GM12874 (cell line): ENCODE measurements around the gene CASP6.

ENCODE experiments used
- TF ChIP-seq, protein P1 (sequence below): IDR thresholded peaks from 2 replicates; pipeline ENCODE4 v1.5.1; 2011; ENCODE audit warnings: low read depth, mild to moderate bottlenecking, control low read depth, low read length, moderate library complexity; ENCODE audit not compliant: insufficient read depth

Gene CASP6

DNA sequence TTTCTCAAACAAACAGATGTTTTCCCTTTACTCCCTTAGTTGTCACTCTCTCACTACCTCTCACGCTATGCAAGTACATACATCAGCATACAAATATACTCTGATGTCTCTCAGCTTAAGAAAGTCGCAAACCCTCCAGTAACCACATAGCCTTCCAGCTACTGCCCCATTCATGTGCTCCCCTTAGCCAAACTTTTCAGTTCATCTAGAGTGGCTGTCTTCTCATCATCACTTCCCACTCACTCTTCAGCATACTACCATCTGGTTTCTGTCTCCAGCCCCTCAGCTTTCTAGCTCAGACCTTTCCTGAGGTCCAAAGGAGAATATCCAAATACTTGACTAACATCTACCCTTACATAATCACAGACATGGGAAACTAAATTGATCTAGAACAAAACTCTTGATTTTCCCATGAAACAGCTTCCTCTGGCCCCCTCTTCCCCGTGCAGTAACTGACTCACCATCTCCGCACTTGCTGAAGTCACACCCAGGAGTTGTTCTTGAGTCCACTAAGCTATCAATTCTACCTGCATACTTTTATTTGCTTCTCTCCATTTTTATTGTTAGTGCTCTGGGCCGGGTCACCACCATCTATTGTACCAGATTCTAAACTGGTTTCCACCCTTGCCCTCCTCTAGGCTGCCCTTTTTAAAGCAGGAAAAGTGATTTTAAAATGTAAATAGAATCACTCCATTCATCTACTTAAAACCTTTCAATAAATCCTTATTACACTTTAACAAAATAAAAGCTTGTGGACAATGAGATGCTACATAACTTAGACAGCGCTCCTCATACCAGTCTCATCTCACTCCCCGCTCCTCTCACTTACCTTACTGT, 57.2 kb downstream of the CASP6 start:
- TF ChIP-seq, protein P1, sequence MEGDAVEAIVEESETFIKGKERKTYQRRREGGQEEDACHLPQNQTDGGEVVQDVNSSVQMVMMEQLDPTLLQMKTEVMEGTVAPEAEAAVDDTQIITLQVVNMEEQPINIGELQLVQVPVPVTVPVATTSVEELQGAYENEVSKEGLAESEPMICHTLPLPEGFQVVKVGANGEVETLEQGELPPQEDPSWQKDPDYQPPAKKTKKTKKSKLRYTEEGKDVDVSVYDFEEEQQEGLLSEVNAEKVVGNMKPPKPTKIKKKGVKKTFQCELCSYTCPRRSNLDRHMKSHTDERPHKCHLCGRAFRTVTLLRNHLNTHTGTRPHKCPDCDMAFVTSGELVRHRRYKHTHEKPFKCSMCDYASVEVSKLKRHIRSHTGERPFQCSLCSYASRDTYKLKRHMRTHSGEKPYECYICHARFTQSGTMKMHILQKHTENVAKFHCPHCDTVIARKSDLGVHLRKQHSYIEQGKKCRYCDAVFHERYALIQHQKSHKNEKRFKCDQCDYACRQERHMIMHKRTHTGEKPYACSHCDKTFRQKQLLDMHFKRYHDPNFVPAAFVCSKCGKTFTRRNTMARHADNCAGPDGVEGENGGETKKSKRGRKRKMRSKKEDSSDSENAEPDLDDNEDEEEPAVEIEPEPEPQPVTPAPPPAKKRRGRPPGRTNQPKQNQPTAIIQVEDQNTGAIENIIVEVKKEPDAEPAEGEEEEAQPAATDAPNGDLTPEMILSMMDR = no peak

DNA sequence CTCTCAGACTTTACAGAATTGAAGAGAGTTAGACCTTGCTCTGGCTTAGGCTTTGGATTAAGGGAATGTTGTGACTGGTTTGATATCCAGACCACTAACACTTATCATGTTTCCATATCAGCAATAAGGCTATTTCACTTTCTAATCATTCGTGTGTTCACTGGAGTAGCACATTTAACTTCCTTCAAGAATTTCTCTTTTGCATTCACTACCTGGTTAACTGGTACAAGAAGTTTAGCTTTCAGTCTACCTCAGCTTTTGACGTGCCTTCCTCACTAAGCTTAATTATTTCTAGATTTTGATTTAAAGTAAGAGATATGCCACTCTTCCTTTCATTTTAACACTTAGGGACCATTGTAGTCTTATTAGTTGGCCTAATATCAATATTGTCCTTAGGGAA, 62.6 kb downstream of the CASP6 start:
- TF ChIP-seq, protein P1 = no peak
